ENCODE measurements around the gene DDX46.

Gene DDX46

DNA sequence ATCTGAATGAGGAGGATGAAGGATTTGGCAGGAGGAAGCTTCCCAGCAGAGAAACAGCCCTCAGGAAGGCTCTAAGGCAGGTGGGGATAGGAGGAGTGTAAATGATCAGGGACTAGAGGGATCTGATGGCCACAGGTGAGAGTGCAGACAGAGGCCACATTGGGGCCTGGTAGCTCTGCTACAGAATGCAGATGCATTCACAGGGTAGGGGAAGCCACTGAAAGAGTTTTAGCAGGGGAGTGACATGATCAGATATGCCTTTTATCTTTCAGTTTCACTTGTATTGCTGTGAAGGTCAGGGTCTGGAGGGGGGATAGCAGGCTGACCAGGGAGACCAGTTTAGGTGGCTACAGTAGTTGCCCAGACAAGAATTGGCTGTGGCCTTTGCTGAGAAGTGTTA lies 118.6 kb downstream of the DDX46 start:
- H3K4me1 ChIP-seq (ENCODE audit: control insufficient read depth, low read depth, low read length): peaks cover 12% of the 10 kb centered on the region
- H3K9ac ChIP-seq (ENCODE audit: low read length): no peak overlapping the region
- H3K27ac ChIP-seq (ENCODE audit: low read length): no peak overlapping the region
- no peak overlapping the region for H3K4me3 ChIP-seq (ENCODE audit: low read length)
- no peaks in the 10 kb centered on the region for H3K9me3 ChIP-seq (ENCODE audit: control insufficient read depth, low read depth, low read length)
- no peaks in the 10 kb centered on the region for H3K36me3 ChIP-seq (ENCODE audit: control insufficient read depth, low read depth, low read length)
- no peaks in the 10 kb centered on the region for H3K27me3 ChIP-seq (ENCODE audit: control insufficient read depth, insufficient read depth, low read length)

- Histone ChIP-seq H3K4me1 (ENCODE audit: control insufficient read depth, low read depth, low read length) (peaks cover 10% of the 10 kb centered on the region), H3K9me3 (ENCODE audit: control insufficient read depth, low read depth, low read length) (no peaks in the 10 kb centered on the region), H3K9ac (ENCODE audit: low read length) (no peak overlapping the region), H3K27ac (ENCODE audit: low read length) (no peak overlapping the region), H3K36me3 (ENCODE audit: control insufficient read depth, low read depth, low read length) (no peaks in the 10 kb centered on the region), H3K4me3 (ENCODE audit: low read length) (no peak overlapping the region), H3K27me3 (ENCODE audit: control insufficient read depth, insufficient read depth, low read length) (no peaks in the 10 kb centered on the region)
These were observed 119.8 kb downstream of the DDX46 start for GRCh38 chr5:134878403-134878802.

DNA sequence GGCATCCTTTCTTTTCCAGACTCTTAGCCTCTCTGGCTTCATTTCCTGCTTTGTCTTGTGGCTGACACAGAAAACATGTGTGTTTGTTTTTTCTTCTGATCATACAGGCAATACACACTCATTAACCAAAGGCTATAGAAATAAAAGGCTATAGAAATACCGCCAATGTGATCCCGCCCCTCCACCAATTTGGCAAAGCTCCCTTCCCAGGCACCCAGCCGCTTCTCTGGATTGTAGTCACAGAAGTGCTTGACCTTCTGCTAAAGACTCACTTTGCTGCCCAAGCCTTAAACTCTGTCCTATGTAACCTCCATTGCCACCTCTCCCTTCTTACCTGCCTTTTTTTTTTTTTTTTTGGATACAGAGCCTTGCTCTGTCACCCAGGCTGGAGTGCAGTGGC lies 120.9 kb downstream of the DDX46 start:
- Histone ChIP-seq H3K36me3 (ENCODE audit: control insufficient read depth, low read depth, low read length) (no peaks in the 10 kb centered on the region), H3K9ac (ENCODE audit: low read length) (no peak overlapping the region), H3K27me3 (ENCODE audit: control insufficient read depth, insufficient read depth, low read length) (no peaks in the 10 kb centered on the region), H3K4me3 (ENCODE audit: low read length) (no peak overlapping the region), H3K9me3 (ENCODE audit: control insufficient read depth, low read depth, low read length) (no peaks in the 10 kb centered on the region), H3K4me1 (ENCODE audit: control insufficient read depth, low read depth, low read length) (peaks cover 5% of the 10 kb centered on the region), H3K27ac (ENCODE audit: low read length) (no peak overlapping the region)

Data from iPS-18a (cell line).